ENCODE measurements around the gene RAB6A.
"Not testable (repeated sequence)": the region's sequence is repeated elsewhere in the genome, so short reads cannot be mapped to it uniquely, and the experiment has no call there.

Gene RAB6A

GRCh38 chr11:73760679-73761402 lies at the start of gene RAB6A:
Gene RAB6A, minus strand, starts transcription at chr11:73761074. Its CDS starts 439 bp downstream, at chr11:73760635.
- peak; percentile 100 for DNase-seq

GRCh38 chr11:73810637-73811036 lies 49.8 kb upstream of the RAB6A start:
- no peak for DNase-seq

- DNase-seq = no peak
Measured at GRCh38 chr11:73808052-73808451, 47.2 kb upstream of the RAB6A start.

- no peak for DNase-seq
Measured at GRCh38 chr11:73804712-73805111, 43.8 kb upstream of the RAB6A start.

- DNase-seq = no peak
Measured at GRCh38 chr11:73801136-73801535, 40.3 kb upstream of the RAB6A start.

- DNase-seq = no peak
Measured at GRCh38 chr11:73800276-73800806, 39.5 kb upstream of the RAB6A start.

- no peak for DNase-seq
Measured at GRCh38 chr11:73797457-73797856, 36.6 kb upstream of the RAB6A start.

- no peak for DNase-seq
Measured at GRCh38 chr11:73795925-73796632, 35.2 kb upstream of the RAB6A start.

- DNase-seq = no peak
Measured at GRCh38 chr11:73792584-73792983, 31.7 kb upstream of the RAB6A start.

GRCh38 chr11:73789279-73789670 lies 28.4 kb upstream of the RAB6A start:
- no peak for DNase-seq

GRCh38 chr11:73787643-73788558 lies 27.0 kb upstream of the RAB6A start, which contains the start of gene MRPL48:
Gene MRPL48, plus strand, starts transcription at chr11:73787874. Its CDS starts 98 bp downstream, at chr11:73787972.
- peak; percentile 92 for DNase-seq

GRCh38 chr11:73787051-73787642 lies 26.3 kb upstream of the RAB6A start:
- no peak for DNase-seq

- DNase-seq = not testable (repeated sequence)
Measured at GRCh38 chr11:73785467-73785866, 24.6 kb upstream of the RAB6A start.

GRCh38 chr11:73784734-73785133 lies 23.9 kb upstream of the RAB6A start:
- DNase-seq = no peak

GRCh38 chr11:73784080-73784634 lies 23.3 kb upstream of the RAB6A start:
- DNase-seq = no peak

GRCh38 chr11:73783483-73784020 lies 22.7 kb upstream of the RAB6A start:
- DNase-seq = no peak

- no peak for DNase-seq
Measured at GRCh38 chr11:73781303-73781702, 20.4 kb upstream of the RAB6A start.

- peak; percentile 99 for DNase-seq
Measured at GRCh38 chr11:73779084-73779902, 18.4 kb upstream of the RAB6A start.

- not testable (repeated sequence) for DNase-seq
Measured at GRCh38 chr11:73770811-73771210, 9.9 kb upstream of the RAB6A start.

- no peak for DNase-seq
Measured at GRCh38 chr11:73766763-73767162, 5.9 kb upstream of the RAB6A start.

GRCh38 chr11:73762732-73763131 lies 1.9 kb upstream of the RAB6A start:
- no peak for DNase-seq

All from stimulated activated CD4-positive, alpha-beta T cell treated with anti-CD3 and anti-CD28 coated beads, Interleukin-1b, Interleukin-23, amount 100 ng/mL, for 48 hours (primary cell).